OCI-LY3 (cell line): ENCODE data around the gene PMF1.

Experiments
- CTCF ChIP-seq: fragments of 200-600, 300-600 bp; sonication (generic); IDR thresholded peaks from 2 replicates; pipeline ENCODE4 v1.5.1; 2014; ENCODE audit warnings: antibody characterized with exemption, low read length, low read depth
- EZH2phosphoT487 ChIP-seq: fragments of 200-600 bp; shearing (Covaris generic); IDR thresholded peaks from 2 replicates; pipeline ENCODE4 v1.6.1; 2018; ENCODE audit warnings: antibody characterized with exemption, mixed run types, low read depth

- TF ChIP-seq CTCF = no peak
- no peak for TF ChIP-seq EZH2phosphoT487
These were observed 72.6 kb downstream of the PMF1 start for GRCh38 chr1:156285437-156285836.
